HAP-1 (cell line): ENCODE data around the gene DISC1.
A peak's percentile ranks its signal among the peaks of the same experiment; 100 is the strongest.
"Not testable (repeated sequence)": the region's sequence is repeated elsewhere in the genome, so short reads cannot be mapped to it uniquely, and the experiment has no call there.

Source experiments
- DNase-seq, 2 experiments: peaks; one replicate each; pipeline ENCODE4 v3.0.0-alpha.2; 2016 to 2020; ENCODE audit warnings: low spot score in 2 of 2
- H3K27me3 ChIP-seq: fragments of 250-450 bp; sonication (Bioruptor Pico); 2 replicates; pipeline ENCODE4 v1.5.1; 2020; ENCODE audit warnings: low read depth, mild to moderate bottlenecking, moderate library complexity
- H3K36me3 ChIP-seq: fragments of 250-450 bp; sonication (Bioruptor Pico); replicated peaks from 2 replicates; pipeline ENCODE4 v1.5.1; 2020; ENCODE audit warnings: mild to moderate bottlenecking
- H3K4me1 ChIP-seq: fragments of 250-450 bp; sonication (Bioruptor Pico); 2 replicates; pipeline ENCODE4 v1.5.1; 2020; ENCODE audit warnings: mild to moderate bottlenecking
- H3K4me3 ChIP-seq: fragments of 250-450 bp; sonication (Bioruptor Pico); 2 replicates; pipeline ENCODE4 v1.5.1; 2020; ENCODE audit warnings: mild to moderate bottlenecking, moderate library complexity
- H3K9me3 ChIP-seq: fragments of 250-450 bp; sonication (Bioruptor Pico); 2 replicates; pipeline ENCODE4 v1.5.1; 2020; ENCODE audit warnings: mild to moderate bottlenecking, moderate library complexity
- in situ Hi-C: fragments of 300-500 bp; cut with MboI; formaldehyde crosslinking; loops from 3 replicates; pipeline ENCODE4 v1.14.3; 2020; ENCODE audit warnings: low sequenced_read_pairs, inconsistent platforms, mixed read lengths

The DISC1 gene

GRCh38 chr1:231954751-231955150 is 328.2 kb downstream of the DISC1 start:
- no peak for DNase-seq
- in situ Hi-C loops: no loop called here
- Histone ChIP-seq H3K9me3 (no peaks in the 10 kb centered on the region), H3K36me3 (no peaks in the 10 kb centered on the region), H3K4me1 (no peaks in the 10 kb centered on the region), H3K27me3 (no peaks in the 10 kb centered on the region), H3K4me3 (no peak overlapping the region)

- H3K27me3 ChIP-seq: no peaks in the 10 kb centered on the region
- in situ Hi-C loops: no loop called here
- H3K4me3 ChIP-seq: no peak overlapping the region
- no peaks in the 10 kb centered on the region for H3K4me1 ChIP-seq
- H3K36me3 ChIP-seq: no peaks in the 10 kb centered on the region
- H3K9me3 ChIP-seq: no peaks in the 10 kb centered on the region
- DNase-seq: no peak
Measured at GRCh38 chr1:231957359-231957758, 330.8 kb downstream of the DISC1 start.

GRCh38 chr1:231958448-231958847 is 331.9 kb downstream of the DISC1 start:
- Histone ChIP-seq H3K9me3 (no peaks in the 10 kb centered on the region), H3K27me3 (no peaks in the 10 kb centered on the region)
- in situ Hi-C loops: no loop called here

GRCh38 chr1:231959225-231959884 is 332.8 kb downstream of the DISC1 start:
- H3K4me3 ChIP-seq: no peak overlapping the region
- in situ Hi-C loops: no loop called here
- H3K9me3 ChIP-seq: no peaks in the 10 kb centered on the region
- no peaks in the 10 kb centered on the region for H3K4me1 ChIP-seq
- H3K27me3 ChIP-seq: no peaks in the 10 kb centered on the region
- no peaks in the 10 kb centered on the region for H3K36me3 ChIP-seq
- no peak for DNase-seq

More at GRCh38 chr1:231958448-231958847, 331.9 kb downstream of the DISC1 start:
- H3K4me1 ChIP-seq: no peaks in the 10 kb centered on the region
- no peaks in the 10 kb centered on the region for H3K36me3 ChIP-seq
- DNase-seq: no peak
- H3K4me3 ChIP-seq: no peak overlapping the region

- H3K9me3 ChIP-seq, H3K4me1 ChIP-seq, DNase-seq, H3K4me3 ChIP-seq, H3K27me3 ChIP-seq, in situ Hi-C loops, H3K36me3 ChIP-seq: not testable (repeated sequence)
Measured at GRCh38 chr1:231961801-231962200, 335.2 kb downstream of the DISC1 start.

GRCh38 chr1:231962636-231963035 is 336.0 kb downstream of the DISC1 start:
- Histone ChIP-seq H3K4me1 (no peaks in the 10 kb centered on the region), H3K27me3 (no peaks in the 10 kb centered on the region)

GRCh38 chr1:231964241-231964640 is 337.7 kb downstream of the DISC1 start:
- H3K4me3 ChIP-seq: no peak overlapping the region
- no peak for DNase-seq
- H3K9me3 ChIP-seq: no peaks in the 10 kb centered on the region
- no peaks in the 10 kb centered on the region for H3K36me3 ChIP-seq
- in situ Hi-C loops: no loop called here
- no peaks in the 10 kb centered on the region for H3K4me1 ChIP-seq
- no peaks in the 10 kb centered on the region for H3K27me3 ChIP-seq

More at GRCh38 chr1:231962636-231963035, 336.0 kb downstream of the DISC1 start:
- DNase-seq: no peak
- Histone ChIP-seq H3K9me3 (no peaks in the 10 kb centered on the region), H3K36me3 (no peaks in the 10 kb centered on the region), H3K4me3 (no peak overlapping the region)
- in situ Hi-C loops: no loop called here

GRCh38 chr1:231964961-231965360 is 338.4 kb downstream of the DISC1 start:
- no peak overlapping the region for H3K4me3 ChIP-seq
- no peaks in the 10 kb centered on the region for H3K27me3 ChIP-seq
- H3K36me3 ChIP-seq: no peaks in the 10 kb centered on the region
- no peak for DNase-seq
- H3K4me1 ChIP-seq: no peaks in the 10 kb centered on the region
- no peaks in the 10 kb centered on the region for H3K9me3 ChIP-seq
- in situ Hi-C loops: no loop called here

- H3K4me1 ChIP-seq: no peaks in the 10 kb centered on the region
- H3K4me3 ChIP-seq: no peak overlapping the region
- H3K36me3 ChIP-seq: no peaks in the 10 kb centered on the region
- in situ Hi-C loops: no loop called here
- no peak for DNase-seq
- no peaks in the 10 kb centered on the region for H3K27me3 ChIP-seq
- H3K9me3 ChIP-seq: no peaks in the 10 kb centered on the region
Measured at GRCh38 chr1:231965615-231966014, 339.0 kb downstream of the DISC1 start.

GRCh38 chr1:231966983-231967382 is 340.4 kb downstream of the DISC1 start:
- Histone ChIP-seq H3K4me1 (peaks cover 7% of the 10 kb centered on the region), H3K4me3 (no peak overlapping the region), H3K36me3 (no peaks in the 10 kb centered on the region), H3K27me3 (no peaks in the 10 kb centered on the region), H3K9me3 (no peaks in the 10 kb centered on the region)
- in situ Hi-C loops: no loop called here
- no peak for DNase-seq

- no peaks in the 10 kb centered on the region for H3K27me3 ChIP-seq
- H3K4me1 ChIP-seq: peaks cover 12% of the 10 kb centered on the region
- H3K4me3 ChIP-seq: no peak overlapping the region
- in situ Hi-C loops: no loop called here
- no peaks in the 10 kb centered on the region for H3K36me3 ChIP-seq
- H3K9me3 ChIP-seq: no peaks in the 10 kb centered on the region
- DNase-seq: no peak
Measured at GRCh38 chr1:231969076-231969475, 342.5 kb downstream of the DISC1 start.

- in situ Hi-C loops, H3K27me3 ChIP-seq, H3K9me3 ChIP-seq, H3K36me3 ChIP-seq, DNase-seq, H3K4me3 ChIP-seq: not testable (repeated sequence)
- peaks cover 12% of the 10 kb centered on the region for H3K4me1 ChIP-seq
Measured at GRCh38 chr1:231969761-231970160, 343.2 kb downstream of the DISC1 start.

GRCh38 chr1:231970684-231971083 is 344.1 kb downstream of the DISC1 start:
- no peak for DNase-seq
- H3K36me3 ChIP-seq: no peaks in the 10 kb centered on the region
- H3K9me3 ChIP-seq: no peaks in the 10 kb centered on the region
- no peaks in the 10 kb centered on the region for H3K27me3 ChIP-seq
- in situ Hi-C loops: no loop called here
- no peak overlapping the region for H3K4me3 ChIP-seq
- peaks cover 12% of the 10 kb centered on the region for H3K4me1 ChIP-seq

- Histone ChIP-seq H3K4me1 (peaks cover 12% of the 10 kb centered on the region), H3K27me3 (no peaks in the 10 kb centered on the region), H3K4me3 (no peak overlapping the region), H3K9me3 (no peaks in the 10 kb centered on the region), H3K36me3 (no peaks in the 10 kb centered on the region)
- in situ Hi-C loops: no loop called here
- peak; percentile 43 to 50 for DNase-seq
Measured at GRCh38 chr1:231971397-231972110, 345.0 kb downstream of the DISC1 start.
